NCI-H2227 treated with DMSO at 0.1 percent for 48 hours (cell line): ENCODE data around the gene OR4M1.
"Not testable (repeated sequence)": the region's sequence is repeated elsewhere in the genome, so short reads cannot be mapped to it uniquely, and the experiment has no call there.

Experiments used
- DNase-seq: peaks from one replicate; lab custom pipeline; 2025; lab: John Stamatoyannopoulos, UW

OR4M1 gene, protein sequence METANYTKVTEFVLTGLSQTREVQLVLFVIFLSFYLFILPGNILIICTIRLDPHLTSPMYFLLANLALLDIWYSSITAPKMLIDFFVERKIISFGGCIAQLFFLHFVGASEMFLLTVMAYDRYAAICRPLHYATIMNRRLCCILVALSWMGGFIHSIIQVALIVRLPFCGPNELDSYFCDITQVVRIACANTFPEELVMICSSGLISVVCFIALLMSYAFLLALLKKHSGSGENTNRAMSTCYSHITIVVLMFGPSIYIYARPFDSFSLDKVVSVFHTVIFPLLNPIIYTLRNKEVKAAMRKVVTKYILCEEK

DNA sequence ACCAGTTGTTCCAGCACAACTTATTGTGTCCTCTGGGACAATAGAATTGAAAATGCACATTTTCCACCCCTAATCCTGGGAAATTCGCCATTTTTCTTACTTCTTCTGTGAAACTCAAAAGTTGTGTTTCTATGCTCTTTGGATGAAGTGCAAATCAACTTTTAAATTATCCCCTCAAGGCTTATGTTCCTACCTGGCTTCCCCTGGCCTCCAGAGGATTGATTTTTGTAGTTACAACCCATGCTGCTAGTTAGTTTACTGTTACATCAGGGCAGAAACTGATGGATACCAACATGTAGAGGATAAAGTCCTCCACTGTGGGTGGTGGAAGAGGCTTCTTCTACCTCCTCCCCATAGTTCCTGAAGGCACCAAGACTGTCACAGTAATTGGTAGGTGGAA is at the start of gene OR4M1:
Gene OR4M1 (plus strand): TSS at position 301 of the 400 bp plus-strand sequence. CDS start 6,819 bp downstream, outside the sequence.
- DNase-seq, result not testable (repeated sequence)

DNA sequence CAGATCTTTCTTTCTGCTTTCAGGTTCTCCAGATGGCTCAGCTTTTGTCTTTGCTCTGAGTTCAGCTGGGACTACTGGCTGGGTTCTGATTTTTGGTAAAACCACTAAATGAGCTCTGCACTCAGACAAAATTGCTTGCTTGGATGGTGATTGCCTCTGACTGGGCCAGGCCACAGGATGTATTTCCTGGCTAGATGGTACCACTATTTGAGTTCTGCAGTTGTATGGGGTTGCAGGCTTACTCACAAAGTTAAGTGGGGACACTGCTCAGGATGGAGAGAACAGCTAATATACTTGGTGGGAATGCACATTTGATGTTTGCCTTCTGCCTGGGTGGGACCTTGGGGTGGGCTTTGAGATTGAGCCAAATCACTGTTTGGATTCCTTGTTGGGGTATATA is 43.9 kb upstream of the OR4M1 start:
- DNase-seq, result no peak

DNA sequence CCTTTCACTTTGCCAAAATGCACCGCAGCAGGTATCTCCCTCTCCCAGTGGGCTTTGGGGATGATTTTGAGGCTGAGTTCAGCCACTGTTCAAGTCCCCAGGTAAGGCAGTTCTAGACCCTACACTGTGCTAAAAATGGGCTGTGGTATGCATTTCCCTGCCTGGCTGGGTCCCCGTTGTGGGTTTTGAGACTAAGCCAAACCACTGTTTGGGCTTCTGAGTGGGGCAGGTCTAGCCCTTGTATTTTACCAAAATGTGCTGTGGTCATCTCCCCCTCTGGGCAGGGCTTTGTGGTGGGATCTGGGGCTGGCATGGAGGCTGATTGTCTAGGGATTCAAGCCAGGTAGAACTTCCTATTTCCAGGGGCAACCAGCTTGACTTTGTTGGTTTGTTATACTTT is 43.5 kb upstream of the OR4M1 start:
- DNase-seq, result no peak

DNA sequence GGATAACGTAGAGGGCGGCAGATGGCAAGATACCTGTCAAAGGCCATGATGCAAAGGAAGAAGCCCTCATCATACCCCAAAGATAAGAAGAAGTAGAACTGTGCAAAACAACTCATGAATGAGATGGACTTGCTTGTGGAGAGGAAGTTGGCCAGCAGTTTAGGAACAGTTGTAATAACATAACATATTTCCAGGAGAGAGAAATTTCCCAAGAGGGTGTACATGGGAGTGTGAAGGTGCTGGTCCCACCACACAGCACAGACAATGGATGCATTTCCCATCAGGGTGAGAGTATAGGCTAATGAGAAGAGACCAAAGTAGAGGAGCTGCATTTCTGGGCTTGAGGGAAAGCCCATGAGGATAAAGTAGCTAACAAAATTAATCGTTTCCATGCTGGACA is 39.4 kb upstream of the OR4M1 start:
- not testable (repeated sequence) for DNase-seq

DNA sequence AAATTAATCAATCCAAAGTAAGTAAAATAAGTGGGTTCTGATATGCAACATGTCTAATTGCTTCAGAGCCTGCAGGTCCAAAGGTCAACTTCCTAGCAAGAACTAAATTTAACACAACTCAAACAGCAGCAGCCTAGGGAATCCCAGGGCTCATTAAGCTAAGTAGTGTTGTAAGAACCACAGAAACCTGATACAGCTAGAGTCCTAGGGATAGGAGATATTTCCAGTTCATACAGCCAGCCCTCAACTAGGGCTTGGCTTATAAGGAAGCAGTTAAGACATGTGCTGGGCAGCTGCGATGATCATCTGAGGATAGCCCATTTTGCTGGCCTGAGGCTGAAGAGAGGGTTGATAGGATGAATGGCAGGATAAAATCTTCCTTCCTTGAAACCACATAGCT is 30.0 kb upstream of the OR4M1 start, which contains the start of gene OR4Q3:
Gene OR4Q3 (plus strand): TSS at position 316 of the 400 bp plus-strand sequence.
- no peak for DNase-seq

DNA sequence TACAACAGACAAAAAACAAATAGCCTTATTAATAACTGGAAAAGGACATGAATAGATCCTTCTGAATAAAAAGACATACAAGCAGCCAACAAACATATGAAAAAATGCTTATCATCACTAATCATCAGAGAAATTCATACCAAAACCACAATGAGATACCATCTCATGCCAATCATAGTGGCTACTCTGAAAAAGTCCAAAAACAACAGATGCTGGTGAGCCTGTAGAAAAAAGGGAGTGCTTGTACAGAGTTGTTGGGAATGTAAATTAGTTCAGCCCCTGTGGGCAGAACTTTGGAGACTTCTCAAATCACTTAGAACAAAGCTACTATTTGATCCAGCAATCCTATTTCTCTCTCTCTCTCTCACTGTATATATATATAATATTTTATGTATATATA is 21.0 kb upstream of the OR4M1 start:
- DNase-seq, result not testable (repeated sequence)

DNA sequence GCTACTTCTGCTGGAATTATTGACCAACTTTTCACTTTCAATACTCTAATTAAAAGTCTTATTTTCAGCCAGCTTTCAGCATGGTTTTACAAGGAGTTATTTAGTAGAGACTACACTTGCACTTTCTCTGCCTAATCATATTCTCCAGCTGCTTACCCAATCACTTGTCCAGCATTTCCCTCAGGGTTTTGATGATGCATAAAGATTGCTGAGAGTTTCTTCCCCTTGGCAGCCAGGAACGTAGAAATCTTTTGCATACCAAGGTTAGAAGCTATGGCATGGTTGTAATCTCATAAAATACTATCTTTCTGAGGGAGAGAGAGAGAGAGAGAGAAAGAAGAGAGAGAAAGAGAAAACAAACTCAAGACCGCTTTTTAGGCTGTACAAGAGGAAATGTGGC is 19.1 kb upstream of the OR4M1 start:
- DNase-seq, result no peak

DNA sequence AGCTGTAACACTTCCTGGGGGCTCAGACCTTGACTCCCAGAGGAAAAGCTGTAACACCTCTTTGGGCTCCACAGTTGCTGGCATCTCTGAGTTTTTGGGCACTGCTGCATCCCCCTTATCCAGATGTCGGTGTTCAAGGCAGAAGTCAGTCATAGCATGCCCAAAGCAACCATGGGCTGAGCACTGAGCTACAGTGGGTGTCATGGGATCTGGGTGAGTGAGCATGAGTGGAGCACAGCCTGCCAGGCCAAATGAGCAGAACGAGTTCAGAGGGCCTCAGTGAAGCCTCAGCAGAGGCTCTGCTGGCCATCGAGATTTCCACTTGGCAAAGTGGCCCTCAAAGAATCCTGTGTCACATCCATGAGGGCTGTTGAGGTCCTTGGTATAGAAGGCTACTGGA is 1.8 kb upstream of the OR4M1 start:
- not testable (repeated sequence) for DNase-seq

DNA sequence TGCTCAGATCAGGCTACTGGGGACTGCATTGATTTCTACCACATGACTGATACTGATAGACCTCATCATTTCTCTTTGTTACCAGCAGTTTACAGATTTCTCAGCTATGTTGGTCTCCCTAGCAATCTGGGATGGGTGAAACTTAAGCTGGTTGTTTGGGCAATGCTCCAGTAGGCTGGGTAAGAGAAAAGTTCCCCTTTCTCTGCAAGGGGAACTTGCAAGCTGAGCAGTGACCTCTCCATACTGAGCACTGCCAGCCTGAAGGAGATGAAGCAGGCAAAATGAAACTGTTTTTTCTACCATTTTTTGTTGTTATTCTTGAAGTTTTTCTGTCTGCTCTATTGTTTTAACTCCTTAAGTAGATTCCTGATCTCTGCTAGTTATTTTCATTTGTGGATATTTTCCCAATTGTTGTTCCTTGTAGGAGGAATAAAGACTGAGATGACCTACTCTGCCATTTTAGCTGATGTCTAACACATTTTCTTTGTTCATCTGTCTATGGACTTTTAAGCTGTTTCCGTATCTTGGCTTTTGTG is 1.3 kb upstream of the OR4M1 start:
- no peak for DNase-seq

DNA sequence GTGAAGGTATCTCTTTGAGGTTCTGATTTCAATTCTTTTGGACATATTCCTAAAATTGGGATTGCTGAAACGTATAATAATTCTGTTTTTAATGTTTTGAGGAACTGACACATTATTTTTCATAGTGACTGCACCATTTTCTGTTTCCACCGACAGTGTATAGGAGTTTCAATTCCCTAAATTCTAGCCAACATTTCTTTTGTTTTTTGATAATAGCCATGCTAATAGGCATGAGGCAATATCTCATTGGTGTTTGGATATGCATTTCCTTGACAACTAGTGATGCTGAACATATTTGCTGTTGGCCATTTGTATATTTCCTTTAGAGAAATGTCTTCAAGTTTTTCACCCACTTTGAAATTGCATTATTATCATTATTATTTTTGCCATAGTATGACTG is 850 bp upstream of the OR4M1 start:
- not testable (repeated sequence) for DNase-seq

DNA sequence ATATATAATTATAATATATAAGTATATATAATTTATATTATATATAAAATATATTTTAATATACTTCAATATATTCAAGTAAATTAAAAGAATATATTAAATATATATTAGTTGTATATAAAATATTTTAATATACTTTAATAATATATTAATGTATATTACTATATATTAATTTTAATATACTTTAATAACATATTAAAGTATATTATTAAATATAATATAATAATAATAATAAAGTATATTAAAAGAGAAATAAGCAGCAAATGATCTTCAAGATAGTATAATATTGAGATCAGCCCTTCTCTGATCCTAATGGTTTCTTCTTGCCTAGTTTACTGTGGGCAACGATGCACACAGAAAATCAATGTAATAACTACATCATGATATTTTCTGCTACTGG is 2.3 kb downstream of the OR4M1 start:
- DNase-seq, result no peak

DNA sequence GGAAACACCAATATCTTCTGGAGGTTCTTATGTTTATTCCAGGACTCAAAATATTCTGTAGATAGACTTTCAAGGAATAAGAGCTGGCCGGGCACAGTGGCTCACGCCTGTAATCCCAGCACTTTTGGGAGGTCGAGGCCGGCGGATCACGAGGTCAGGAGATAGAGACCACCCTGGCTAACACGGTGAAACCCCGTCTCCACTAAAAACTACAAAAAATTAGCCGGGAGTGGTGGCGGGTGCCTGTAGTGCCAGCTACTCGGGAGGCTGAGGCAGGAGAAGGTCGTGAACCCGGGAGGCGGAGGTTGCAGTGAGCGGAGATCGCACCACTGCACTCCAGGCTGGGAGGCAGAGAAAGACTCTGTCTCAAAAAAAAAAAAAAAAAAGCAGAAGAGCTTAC is 12.5 kb downstream of the OR4M1 start:
- DNase-seq, result not testable (repeated sequence)

DNA sequence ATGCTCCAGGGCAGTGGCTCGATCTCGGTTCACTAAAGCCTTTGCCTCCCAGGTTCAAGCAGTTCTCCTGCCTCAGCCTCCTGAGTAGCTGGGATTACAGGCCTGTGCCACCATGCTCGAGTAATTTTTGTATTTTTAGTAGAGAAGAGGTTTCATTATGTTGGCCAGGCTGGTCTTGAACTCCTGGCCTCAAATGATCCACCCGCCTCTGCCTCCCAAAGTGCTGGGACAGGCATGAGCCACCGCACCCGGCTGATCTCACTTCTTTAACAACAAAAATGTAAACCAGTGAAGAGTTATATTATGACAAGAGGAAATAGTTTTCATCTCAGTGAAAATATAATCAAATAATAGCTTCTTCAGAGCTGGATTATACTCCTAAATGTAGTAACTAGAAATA is 14.0 kb downstream of the OR4M1 start:
- DNase-seq, result not testable (repeated sequence)

DNA sequence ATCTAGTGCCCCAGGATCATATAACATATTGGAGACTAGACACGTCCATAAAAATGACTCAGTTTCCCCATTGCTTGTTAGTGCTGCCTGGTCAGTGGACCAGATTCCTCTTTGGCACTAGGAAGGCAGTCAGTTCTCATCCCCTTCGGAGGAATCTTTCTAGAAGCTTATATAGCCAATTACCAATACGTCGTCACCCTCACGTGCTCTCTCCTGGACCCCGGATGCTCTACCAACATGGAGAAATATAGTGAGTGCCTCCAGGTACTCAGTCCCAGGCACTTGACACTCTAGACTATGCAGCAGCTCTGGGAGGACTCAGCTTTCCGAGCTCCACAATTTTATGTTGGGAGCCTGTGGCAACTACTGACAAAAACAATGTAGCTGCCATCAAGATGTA is 14.8 kb downstream of the OR4M1 start:
- DNase-seq, result not testable (repeated sequence)

DNA sequence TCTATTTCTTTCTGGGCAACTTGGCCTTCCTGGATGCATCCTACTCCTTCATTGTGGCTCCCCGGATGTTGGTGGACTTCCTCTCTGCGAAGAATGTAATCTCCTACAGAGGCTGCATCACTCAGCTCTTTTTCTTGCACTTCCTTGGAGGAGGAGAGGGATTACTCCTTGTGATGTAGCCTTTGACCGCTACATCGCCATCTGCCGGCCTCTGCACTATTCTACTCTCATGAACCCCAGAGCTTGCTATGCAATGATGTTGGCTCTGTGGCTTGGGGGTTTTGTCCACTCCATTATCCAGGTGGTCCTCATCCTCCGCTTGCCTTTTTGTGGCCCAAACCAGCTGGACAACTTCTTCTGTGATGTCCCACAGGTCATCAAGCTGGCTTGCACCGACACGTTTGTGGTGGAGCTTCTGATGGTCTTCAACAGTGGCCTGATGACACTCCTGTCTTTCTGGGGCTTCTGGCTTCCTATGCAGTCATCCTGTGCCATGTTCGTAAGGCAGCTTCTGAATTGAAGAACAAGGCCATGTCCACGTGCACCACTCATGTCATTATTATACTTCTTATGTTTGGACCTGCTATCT is 23.3 kb downstream of the OR4M1 start:
- DNase-seq, result not testable (repeated sequence)

DNA sequence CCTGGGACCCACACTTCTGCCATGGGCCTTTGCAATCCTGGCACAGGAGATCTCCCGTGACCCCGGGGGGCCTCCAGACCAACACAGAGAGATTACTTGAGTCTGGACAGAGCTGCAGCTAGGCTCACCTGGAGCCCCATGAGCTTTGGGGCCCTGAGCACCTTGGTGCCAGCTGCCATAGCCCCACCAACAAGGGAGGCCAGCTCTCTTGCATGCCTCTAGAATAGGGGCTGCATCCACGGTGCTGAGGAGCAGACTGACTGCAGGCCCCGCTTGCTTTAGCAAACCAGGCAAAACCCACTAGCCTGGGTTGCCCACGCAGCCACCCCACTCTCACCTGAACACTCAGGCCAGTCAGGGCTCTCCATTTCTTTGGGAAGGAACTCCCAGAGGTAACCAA is 26.6 kb downstream of the OR4M1 start:
- DNase-seq, result no peak

DNA sequence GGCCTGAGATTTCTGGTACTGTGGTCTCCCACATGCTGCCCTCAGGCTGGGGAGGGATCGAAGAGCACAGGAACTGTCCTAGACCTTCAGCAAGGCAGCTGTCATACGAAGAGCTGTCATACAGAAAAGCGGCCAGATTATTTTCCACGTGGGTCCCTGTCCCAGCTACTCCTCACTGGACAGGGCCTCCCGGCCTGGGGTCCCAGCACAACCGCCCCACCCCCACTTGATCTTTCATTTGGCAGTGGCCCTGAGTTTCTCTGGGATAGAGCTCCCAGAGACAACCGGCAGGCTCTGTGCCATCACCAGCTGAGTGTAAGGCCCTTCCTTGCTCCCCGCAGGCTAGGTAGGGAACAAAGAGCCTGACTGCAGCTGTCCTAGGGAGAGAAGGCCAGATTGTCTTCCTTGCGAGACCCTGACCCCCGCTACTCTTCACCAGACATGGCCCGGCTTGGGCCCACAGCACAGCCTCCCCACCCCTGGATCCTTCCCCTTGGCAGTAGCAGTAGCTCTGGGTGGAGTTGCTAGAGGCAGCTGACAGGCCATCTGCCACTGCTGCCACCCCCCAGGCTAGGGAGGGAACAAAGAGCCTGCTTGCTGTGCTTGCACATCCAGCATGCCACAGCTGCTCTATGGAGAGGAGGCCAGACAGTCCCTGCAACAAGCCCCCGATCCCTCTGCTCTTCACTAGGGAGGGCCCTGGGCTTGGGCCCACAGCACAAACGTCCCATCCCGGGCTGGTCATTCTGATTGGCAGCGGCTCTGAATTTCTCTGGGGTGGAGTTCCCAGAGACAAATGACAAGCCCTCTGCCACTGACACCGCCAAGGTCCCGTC is 27.2 kb downstream of the OR4M1 start:
- DNase-seq, result no peak

DNA sequence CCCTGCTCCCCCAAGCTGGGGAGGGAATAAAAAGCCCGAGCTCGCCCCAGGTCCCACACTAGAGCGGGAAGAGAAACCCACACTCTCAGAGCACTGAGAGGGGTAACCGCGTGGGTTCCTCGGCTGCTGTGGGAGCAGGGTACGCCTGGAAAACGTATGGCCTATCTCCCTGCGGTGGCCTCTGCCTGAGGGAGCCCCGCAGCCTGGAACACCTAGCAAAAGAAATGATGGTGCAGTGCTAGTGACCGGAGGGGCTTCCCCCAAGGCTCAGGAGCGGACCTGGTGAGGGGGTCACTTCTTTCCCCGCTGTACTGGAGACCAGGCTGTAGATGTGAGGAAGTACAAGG is 27.8 kb downstream of the OR4M1 start:
- no peak for DNase-seq

DNA sequence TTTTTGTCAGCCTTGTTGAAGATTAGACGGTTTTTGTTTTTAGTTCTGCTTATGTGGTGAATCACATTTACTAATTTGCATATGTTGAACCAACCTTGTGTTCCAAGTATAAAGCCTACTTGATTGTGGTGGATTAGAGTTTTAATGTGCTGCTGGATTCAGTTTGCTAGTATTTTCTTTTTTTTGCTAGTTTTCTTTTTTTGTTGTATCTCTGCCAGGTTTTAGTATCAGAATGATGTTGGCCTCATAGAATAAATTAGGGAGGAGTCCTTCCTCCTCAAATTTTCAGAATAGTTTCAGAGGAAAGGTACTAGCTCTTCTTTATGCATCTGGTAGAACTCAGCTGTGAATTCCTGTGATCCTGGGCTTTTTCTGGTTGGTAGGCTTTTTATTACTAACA is 30.2 kb downstream of the OR4M1 start, which contains the start of gene OR4N2:
Gene OR4N2 (plus strand): TSS at position 301 of the 400 bp plus-strand sequence. CDS start 23,679 bp downstream, outside the sequence.
- DNase-seq, result not testable (repeated sequence)

DNA sequence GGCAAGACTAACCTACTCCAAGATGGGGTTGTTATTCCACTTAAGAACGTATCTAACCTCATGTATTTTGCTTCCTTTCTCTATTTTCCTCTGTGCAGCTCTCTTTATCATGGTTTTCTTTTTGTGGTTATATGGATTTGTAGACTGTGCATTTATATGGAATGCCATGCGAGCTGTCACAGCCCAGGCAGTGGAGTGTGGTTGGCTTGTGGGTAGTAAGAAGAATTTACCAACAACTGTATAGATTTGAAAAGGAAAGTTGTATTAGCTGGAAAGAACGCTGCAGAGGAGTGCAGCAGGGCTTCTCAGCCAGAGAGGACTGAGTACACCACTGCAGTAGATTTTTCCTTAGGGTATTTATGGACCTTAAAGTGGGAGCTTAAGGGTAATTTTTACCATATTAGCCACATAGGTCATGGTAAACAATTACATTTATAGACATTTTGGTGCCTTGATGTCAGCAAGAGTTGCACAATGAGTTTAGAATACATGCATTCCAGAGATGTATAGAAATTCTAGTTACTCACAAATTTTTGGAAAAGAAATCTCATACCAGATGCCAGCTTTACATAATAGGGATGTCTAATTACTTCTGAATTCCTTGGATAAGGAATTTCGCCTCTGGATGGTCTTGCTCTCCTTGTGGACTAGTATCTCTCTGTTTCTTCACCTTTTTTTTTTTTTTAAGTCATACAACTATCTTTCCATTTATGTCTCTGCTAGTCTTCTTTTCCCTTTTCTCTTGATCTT is 40.0 kb downstream of the OR4M1 start:
- DNase-seq, result not testable (repeated sequence)

DNA sequence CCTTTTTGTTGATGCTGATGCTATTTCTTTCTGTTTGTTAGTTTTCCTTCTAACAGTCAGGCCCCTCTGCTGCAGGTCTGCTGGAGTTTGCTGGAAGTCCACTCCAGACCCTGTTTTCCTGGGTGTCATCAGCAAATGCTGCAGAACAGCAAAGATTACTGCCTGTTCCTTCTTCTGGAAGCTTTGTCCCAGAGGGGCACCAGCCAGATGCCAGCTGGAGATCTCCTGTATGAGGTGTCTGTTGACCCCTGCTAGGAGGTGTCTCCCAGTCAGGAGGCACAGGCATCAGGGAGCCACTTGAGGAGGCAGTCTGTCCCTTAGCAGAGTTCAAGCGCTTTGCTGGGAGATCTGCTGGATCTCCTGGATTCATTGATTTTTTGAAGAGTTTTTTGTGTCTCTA is 46.6 kb downstream of the OR4M1 start:
- DNase-seq, result not testable (repeated sequence)

DNA sequence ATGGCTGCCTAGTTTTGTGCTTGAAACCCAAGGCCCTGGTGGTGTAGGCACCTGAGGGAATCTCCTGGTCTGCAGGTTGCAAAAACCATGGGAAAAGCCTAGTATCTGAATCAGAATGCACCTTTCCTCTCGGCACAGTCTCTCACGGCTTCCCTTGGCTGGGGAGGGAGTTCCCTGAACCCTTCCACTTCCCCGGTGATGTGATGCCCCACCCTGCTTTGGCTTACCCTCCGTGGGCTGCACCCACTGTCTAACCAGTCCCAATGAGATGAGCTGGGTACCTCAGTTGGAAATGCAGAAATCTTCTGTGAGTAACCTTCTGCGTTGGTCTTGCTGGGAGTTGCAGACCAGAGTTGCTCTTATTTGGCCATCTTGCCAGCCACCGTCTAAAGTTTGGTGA is 47.7 kb downstream of the OR4M1 start:
- not testable (repeated sequence) for DNase-seq
